ENCODE data around the gene ATAD5.

- no peak for TF ChIP-seq ZNF274 (IDR thresholded peaks at IDR 0.05; ENCODE audit: low read depth, low read length)
- no peak for TF ChIP-seq YY1 (IDR thresholded peaks at IDR 0.05; ENCODE audit: insufficient read depth, insufficient read length)
Measured at GRCh38 chr17:30920282-30920681, 88.5 kb downstream of the ATAD5 start.

Measured in NT2/D1 (cell line).